HepG2 (cell line): ENCODE data around the gene KLHL30. TPM values are rescaled to one million over a fixed set of nuclear protein-coding genes. Genes with fewer than 3 reads are reported as not detected.
"Not testable (repeated sequence)": the region's sequence is repeated elsewhere in the genome, so short reads cannot be mapped to it uniquely, and the experiment has no call there.

Experiments
- ATAC-seq: fragments of 200-7000 bp; cut with Tn5 transposase; 3 replicates; pipeline ENCODE4 v1.9.1; 2020; ENCODE audit warnings: mild to moderate bottlenecking, moderate library complexity
- BruUV-seq: library from RNA; stranded (reverse); fragments of 400-500 nt; replicated peaks from 2 replicates; lab custom pipeline; 2021; lab: Mats Ljungman, UMichigan
- CTCF ChIA-PET: fragments of 300-600 bp; formaldehyde crosslinking; extraction: SDS; loops from one replicate; lab custom pipeline; 2021; ENCODE audit warnings: low total read pairs, inconsistent platforms, low intra/inter-chr PET ratio; lab: Yijun Ruan, JAX
- POLR2A ChIA-PET: fragments of 350-600 bp; sonication (Branson Sonifier 250); formaldehyde crosslinking; loops from one replicate; lab custom pipeline; 2020; ENCODE audit warnings: antibody characterized with exemption, inconsistent platforms; lab: Yijun Ruan, JAX
- DNase-seq: peaks from one replicate; pipeline ENCODE4 v3.0.0-alpha.2; 2015; ENCODE audit warnings: low spot score
- FAIRE-seq: peaks from 3 replicates; lab custom pipeline; 2011; peaks lifted over from hg19 to GRCh38; lab: Jason Lieb, UNC
- H2AFZ ChIP-seq: one replicate; pipeline ENCODE4 v1.6.1; 2011; ENCODE audit warnings: low read length, inconsistent platforms
- H3K27ac ChIP-seq: fragments of 300-600 bp; 3 replicates; pipeline ENCODE4 v1.8.0; 2011; ENCODE audit warnings: mixed run types, mild to moderate bottlenecking, mixed read lengths, low read length, inconsistent platforms; ENCODE audit not compliant: insufficient read depth; ENCODE audit errors: extremely low read length
- H3K27me3 ChIP-seq, 2 experiments: fragments of 200-600 bp in 1 of 2; 2 replicates in 1 of 2; 3 replicates in 1 of 2; pipeline versions ENCODE4 v1.6.0 to v1.8.0; 2011; ENCODE audit warnings: low read length in 2 of 2, mild to moderate bottlenecking in 2 of 2, moderate library complexity in 2 of 2, inconsistent platforms in 1 of 2; ENCODE audit not compliant: insufficient read depth in 2 of 2, control insufficient read depth in 1 of 2
- H3K36me3 ChIP-seq, 2 experiments: fragments of 200-600 bp in 1 of 2; replicated peaks in 1 of 2; 2 replicates in 1 of 2; 3 replicates in 1 of 2; pipeline versions ENCODE4 v1.5.1 to v1.8.0; 2011; ENCODE audit warnings: low read length in 2 of 2, inconsistent platforms in 1 of 2; ENCODE audit not compliant: insufficient read depth in 2 of 2, control insufficient read depth in 1 of 2
- H3K4me1 ChIP-seq: 2 replicates; pipeline ENCODE4 v1.5.1; 2012; ENCODE audit warnings: low read length, inconsistent platforms; ENCODE audit not compliant: insufficient read depth
- H3K4me2 ChIP-seq: 2 replicates; pipeline ENCODE4 v1.6.0; 2011; ENCODE audit warnings: low read depth, low read length, inconsistent platforms
- H3K4me3 ChIP-seq, 3 experiments: fragments of 200-600 bp in 1 of 3; sonication (generic), shearing (Covaris generic) in 1 of 3; replicated peaks in 1 of 3; 2 replicates each; pipeline ENCODE4 v1.5.1; 2011 to 2016; ENCODE audit warnings: low read length in 3 of 3, inconsistent platforms in 2 of 3, low read depth in 2 of 3, mild to moderate bottlenecking in 2 of 3, control low read depth in 1 of 3, mixed read lengths in 1 of 3; ENCODE audit not compliant: insufficient read depth in 1 of 3
- H3K79me2 ChIP-seq: one replicate; pipeline ENCODE4 v1.6.1; 2011; ENCODE audit warnings: low read length, inconsistent platforms; ENCODE audit not compliant: insufficient read depth
- H3K9ac ChIP-seq: 2 replicates; pipeline ENCODE4 v1.6.0; 2011; ENCODE audit warnings: mild to moderate bottlenecking, low read depth, low read length, inconsistent platforms; ENCODE audit not compliant: insufficient read depth
- H3K9me3 ChIP-seq: 2 replicates; pipeline ENCODE4 v1.5.1; 2012; ENCODE audit warnings: mild to moderate bottlenecking, low read length
- H4K20me1 ChIP-seq: 2 replicates; pipeline ENCODE4 v1.6.0; 2011; ENCODE audit warnings: inconsistent platforms, mild to moderate bottlenecking, low read length, moderate library complexity; ENCODE audit not compliant: insufficient read depth
- CEBPG ChIP-seq: IDR thresholded peaks from 2 replicates; pipeline ENCODE4 v1.6.1; 2016
- CHD2 ChIP-seq: IDR thresholded peaks from 2 replicates; pipeline ENCODE4 v1.6.1; 2011; ENCODE audit warnings: low read depth, low read length, improper control_type of control experiment
- E2F5 ChIP-seq: sonication (generic); formaldehyde crosslinking; conservative IDR thresholded peaks from 2 replicates; pipeline ENCODE4 v1.4.0; 2020; ENCODE audit warnings: missing genetic modification reagents
- FOXM1 ChIP-seq: sonication (generic); formaldehyde crosslinking; IDR thresholded peaks from 2 replicates; pipeline ENCODE4 v1.5.0; 2020; ENCODE audit warnings: missing genetic modification reagents
- GTF3A ChIP-seq: sonication (generic); formaldehyde crosslinking; conservative IDR thresholded peaks from 2 replicates; pipeline ENCODE4 v1.4.0; 2020; ENCODE audit warnings: mild to moderate bottlenecking, missing genetic modification reagents
- HDAC2 ChIP-seq: sonication (generic); formaldehyde crosslinking; IDR thresholded peaks from 2 replicates; pipeline ENCODE4 v1.4.0; 2020; ENCODE audit warnings: missing genetic modification reagents
- ISL2 ChIP-seq: sonication (generic); formaldehyde crosslinking; IDR thresholded peaks from 2 replicates; pipeline ENCODE4 v1.5.0; 2020; ENCODE audit warnings: missing genetic modification reagents
- MED13 ChIP-seq: sonication (generic); formaldehyde crosslinking; IDR thresholded peaks from 2 replicates; pipeline ENCODE4 v1.5.0; 2020; ENCODE audit warnings: missing genetic modification reagents
- RFXAP ChIP-seq: sonication (generic); formaldehyde crosslinking; IDR thresholded peaks from 2 replicates; pipeline ENCODE4 v1.4.0; 2020; ENCODE audit warnings: missing genetic modification reagents, borderline replicate concordance
- ZFP1 ChIP-seq: IDR thresholded peaks from 2 replicates; pipeline ENCODE4 v1.6.1; 2016
- ZNF276 ChIP-seq: sonication (generic); formaldehyde crosslinking; IDR thresholded peaks from 2 replicates; pipeline ENCODE4 v1.4.0; 2020; ENCODE audit warnings: mild to moderate bottlenecking, low read depth, missing genetic modification reagents
- ZNF432 ChIP-seq: sonication (generic); formaldehyde crosslinking; IDR thresholded peaks from 2 replicates; pipeline ENCODE4 v1.5.0; 2020; ENCODE audit warnings: missing genetic modification reagents, mild to moderate bottlenecking, borderline replicate concordance
- ZNF510 ChIP-seq: sonication (generic); formaldehyde crosslinking; IDR thresholded peaks from 2 replicates; pipeline ENCODE4 v1.4.0; 2020; ENCODE audit warnings: low read depth, mild to moderate bottlenecking, missing genetic modification reagents
- ZNF572 ChIP-seq: sonication (generic); formaldehyde crosslinking; IDR thresholded peaks from 2 replicates; pipeline ENCODE4 v1.5.1; 2020; ENCODE audit warnings: mild to moderate bottlenecking, missing genetic modification reagents
- ZNF574 ChIP-seq: sonication (generic); formaldehyde crosslinking; IDR thresholded peaks from 2 replicates; pipeline ENCODE4 v1.4.0; 2020; ENCODE audit warnings: missing genetic modification reagents
- WGBS: methylation state at CpG from one replicate; pipeline ENCODE4 v1.1.6; 2017; ENCODE audit warnings: low lambda C conversion rate; 5-methylcytosine and 5-hydroxymethylcytosine counted together
- in situ Hi-C: cut with HindIII; loops from 2 replicates; pipeline ENCODE4 v1.10.0; 2017; ENCODE audit warnings: low pct_unique_long_range_greater_than_20kb; ENCODE audit not compliant: extremely low pct_ligation_motif_present
- intact Hi-C: fragments of 100-400 bp; cut with micrococcal nuclease; formaldehyde crosslinking; loops from one replicate; pipeline ENCODE4 v1.10.0; 2022; ENCODE audit not compliant: unreplicated experiment
- polyA plus RNA-seq, 8 experiments: library from polyadenylated mRNA; depleted of rRNA in 3 of 8; stranded (reverse) in 7 of 8; unstranded in 1 of 8; fragments of >200 nt; fragmentation: Illumina TruSeq in 4 of 8; extraction: Trizol in 4 of 8; gene quantifications; 2 replicates each; pipeline versions ENCODE4 v1.2.1 to v1.2.3, GENCODE V29; 2011 to 2016; ENCODE audit warnings: low read depth in 4 of 8, missing spikeins in 1 of 8, mixed read lengths in 1 of 8; ENCODE audit not compliant: insufficient read depth in 1 of 8
- total RNA-seq, 5 experiments: library from RNA; depleted of rRNA; stranded (reverse); fragments of >200 nt; fragmentation: Illumina TruSeq; extraction: Trizol; gene quantifications; 2 replicates each; pipeline ENCODE4 v1.2.3, GENCODE V29; 2016; ENCODE audit warnings: low read depth in 1 of 5

KLHL30 gene
- total and polyA plus RNA-seq, 2 of the 13 experiments (the other 11 are each of a cell fraction or from before 2014, with no cell fraction given): 0.05 TPM; not detected in 1

- Histone ChIP-seq H3K4me1 (peaks cover 12% of the 10 kb centered on the region), H3K36me3 (peaks cover 30 to 59% of the 10 kb centered on the region in 2 experiments)
- H3K27me3 ChIP-seq, BruUV-seq, in situ Hi-C loops, intact Hi-C loops, H4K20me1 ChIP-seq, POLR2A ChIA-PET, DNase-seq, H3K79me2 ChIP-seq, ATAC-seq, CTCF ChIA-PET, H3K9me3 ChIP-seq, H3K27ac ChIP-seq, H3K4me2 ChIP-seq, H3K9ac ChIP-seq, FAIRE-seq, H3K4me3 ChIP-seq, H2AFZ ChIP-seq: not testable (repeated sequence)
- WGBS: 95% methylated on average over 5 of the region's 5 CpGs
- 0 out of 2 replicates have a peak, but pooled peaks have one; percentile 14 for TF ChIP-seq CEBPG (CRISPR knock-in tag)
Observed at GRCh38 chr2:238171072-238171431, 32.6 kb downstream of the KLHL30 start.

- ChIA-PET POLR2A (no interaction called here), CTCF (no interaction called here)
- Histone ChIP-seq H3K9ac (no peak overlapping the region), H3K9me3 (no peaks in the 10 kb centered on the region), H3K4me1 (peaks cover 9% of the 10 kb centered on the region), H3K27ac (no peak overlapping the region), H3K36me3 (peaks cover 32 to 61% of the 10 kb centered on the region in 2 experiments), H3K4me2 (no peak overlapping the region), H2AFZ (no peak overlapping the region), H3K79me2 (no peaks in the 10 kb centered on the region), H3K4me3 (no peak overlapping the region), H3K27me3 (no peaks in the 10 kb centered on the region), H4K20me1 (no peaks in the 10 kb centered on the region)
- intact Hi-C loops (no loop called here), in situ Hi-C loops (no loop called here)
- WGBS: 99% methylated on average over 9 of the region's 9 CpGs
- no TSS peak for BruUV-seq
- ATAC-seq (no peak), FAIRE-seq (no peak), DNase-seq (no peak)
- TF ChIP-seq GTF3A (CRISPR knock-in tag) (no peak), ZNF432 (no peak), MED13 (CRISPR knock-in tag) (no peak), CHD2 (no peak), ZNF574 (CRISPR knock-in tag) (no peak), RFXAP (CRISPR knock-in tag) (no peak), FOXM1 (CRISPR knock-in tag) (no peak), HDAC2 (no peak), ZNF276 (CRISPR knock-in tag) (no peak), ZNF510 (CRISPR knock-in tag) (no peak), ZNF572 (CRISPR knock-in tag) (no peak), E2F5 (no peak), ISL2 (CRISPR knock-in tag) (no peak), ZFP1 (CRISPR knock-in tag) (no peak)
Observed at GRCh38 chr2:238171575-238172187, 33.2 kb downstream of the KLHL30 start.
